ENCODE measurements around the gene RTKN2. TPM values are rescaled to one million over a fixed set of nuclear protein-coding genes. Genes with fewer than 3 reads are reported as not detected.

RTKN2 gene
- total and polyA plus RNA-seq, 2 experiments from 2014 or later, result 1.1 to 4.4 TPM

DNA sequence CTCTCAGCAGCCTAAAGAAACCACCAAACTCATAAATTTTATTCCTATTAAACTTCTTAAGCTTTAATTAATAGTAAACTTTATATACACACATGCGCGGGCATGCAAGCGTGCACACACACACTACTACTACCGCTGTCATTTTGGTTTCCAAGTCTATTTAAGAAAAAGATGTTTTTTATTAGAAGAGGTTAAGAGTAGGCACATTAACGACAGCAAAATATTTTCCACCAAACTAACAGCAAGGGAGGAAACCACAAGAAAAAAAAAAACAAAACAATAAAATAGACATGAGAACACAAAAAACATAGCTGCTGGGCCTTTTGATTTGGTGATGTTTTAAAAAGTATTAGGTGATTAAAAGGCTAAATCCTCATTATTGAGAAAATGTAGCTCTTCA, 28.6 kb downstream of the RTKN2 start:
- no peaks in the 10 kb centered on the region for H3K36me3 ChIP-seq
- H3K27ac ChIP-seq, result no peak overlapping the region
- no peaks in the 10 kb centered on the region for H3K27me3 ChIP-seq
- peaks cover 9% of the 10 kb centered on the region for H3K4me1 ChIP-seq (ENCODE audit: low read depth)
- peak in 1 of 2 donors; percentile 29 for DNase-seq (ENCODE audit: low read depth in 1 of 2, low spot score in 1 of 2)
- TF ChIP-seq, protein P1, sequence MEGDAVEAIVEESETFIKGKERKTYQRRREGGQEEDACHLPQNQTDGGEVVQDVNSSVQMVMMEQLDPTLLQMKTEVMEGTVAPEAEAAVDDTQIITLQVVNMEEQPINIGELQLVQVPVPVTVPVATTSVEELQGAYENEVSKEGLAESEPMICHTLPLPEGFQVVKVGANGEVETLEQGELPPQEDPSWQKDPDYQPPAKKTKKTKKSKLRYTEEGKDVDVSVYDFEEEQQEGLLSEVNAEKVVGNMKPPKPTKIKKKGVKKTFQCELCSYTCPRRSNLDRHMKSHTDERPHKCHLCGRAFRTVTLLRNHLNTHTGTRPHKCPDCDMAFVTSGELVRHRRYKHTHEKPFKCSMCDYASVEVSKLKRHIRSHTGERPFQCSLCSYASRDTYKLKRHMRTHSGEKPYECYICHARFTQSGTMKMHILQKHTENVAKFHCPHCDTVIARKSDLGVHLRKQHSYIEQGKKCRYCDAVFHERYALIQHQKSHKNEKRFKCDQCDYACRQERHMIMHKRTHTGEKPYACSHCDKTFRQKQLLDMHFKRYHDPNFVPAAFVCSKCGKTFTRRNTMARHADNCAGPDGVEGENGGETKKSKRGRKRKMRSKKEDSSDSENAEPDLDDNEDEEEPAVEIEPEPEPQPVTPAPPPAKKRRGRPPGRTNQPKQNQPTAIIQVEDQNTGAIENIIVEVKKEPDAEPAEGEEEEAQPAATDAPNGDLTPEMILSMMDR (IDR thresholded peaks at IDR 0.05; ENCODE audit: low read depth, low read length), result no peak
- H3K4me3 ChIP-seq, result no peak overlapping the region
- no peaks in the 10 kb centered on the region for H3K9me3 ChIP-seq (ENCODE audit: low read depth)

DNA sequence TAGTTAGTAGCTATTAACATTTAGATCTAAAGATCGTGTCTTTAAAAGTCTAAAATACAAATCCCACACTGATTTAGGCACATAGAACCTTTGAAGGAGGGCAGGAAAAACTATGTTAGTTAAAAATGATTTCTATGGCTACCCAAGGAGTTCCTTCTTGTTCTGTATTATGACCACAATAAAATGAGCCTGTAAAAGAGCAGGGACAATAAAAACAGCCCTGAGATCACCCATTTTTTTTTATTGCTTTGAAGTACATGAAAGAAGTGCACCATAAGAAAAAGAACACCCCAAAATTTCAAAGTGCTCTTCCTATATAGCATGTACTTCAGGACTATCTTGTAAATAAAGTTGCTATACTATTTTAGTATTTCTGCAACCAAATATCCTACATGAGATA, 29.8 kb downstream of the RTKN2 start:
- Histone ChIP-seq H3K27ac (no peak overlapping the region), H3K4me1 (ENCODE audit: low read depth) (peaks cover 9% of the 10 kb centered on the region), H3K36me3 (no peaks in the 10 kb centered on the region), H3K27me3 (no peaks in the 10 kb centered on the region), H3K9me3 (ENCODE audit: low read depth) (no peaks in the 10 kb centered on the region), H3K4me3 (no peak overlapping the region)
- TF ChIP-seq, protein P1 (IDR thresholded peaks at IDR 0.05; ENCODE audit: low read depth, low read length), result no peak
- no peak for DNase-seq (ENCODE audit: low read depth in 1 of 2, low spot score in 1 of 2)

DNA sequence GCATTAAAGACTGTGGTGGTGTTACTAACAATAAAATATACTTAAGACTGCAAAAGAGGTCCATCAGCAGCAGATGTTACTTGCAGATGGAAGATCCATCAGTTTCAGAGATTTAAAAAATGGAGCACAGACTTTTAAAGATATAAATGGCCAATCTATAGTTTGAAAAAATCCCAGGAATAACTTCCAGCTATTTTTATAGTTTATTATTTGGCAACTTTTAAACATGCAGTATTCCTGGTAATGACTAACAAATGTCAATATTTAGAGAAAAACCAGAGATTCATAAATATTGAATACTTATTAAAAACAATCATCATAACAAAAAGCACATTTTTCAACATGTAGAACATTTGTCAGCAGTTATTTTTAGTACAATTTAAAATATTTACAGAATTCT, 30.7 kb downstream of the RTKN2 start:
- no peak overlapping the region for H3K27ac ChIP-seq
- TF ChIP-seq, protein P1 (IDR thresholded peaks at IDR 0.05; ENCODE audit: low read depth, low read length), result no peak
- peaks cover 9% of the 10 kb centered on the region for H3K4me1 ChIP-seq (ENCODE audit: low read depth)
- no peaks in the 10 kb centered on the region for H3K36me3 ChIP-seq
- H3K4me3 ChIP-seq, result no peak overlapping the region
- DNase-seq (ENCODE audit: low read depth in 1 of 2, low spot score in 1 of 2), result no peak
- H3K27me3 ChIP-seq, result no peaks in the 10 kb centered on the region
- H3K9me3 ChIP-seq (ENCODE audit: low read depth), result no peaks in the 10 kb centered on the region

DNA sequence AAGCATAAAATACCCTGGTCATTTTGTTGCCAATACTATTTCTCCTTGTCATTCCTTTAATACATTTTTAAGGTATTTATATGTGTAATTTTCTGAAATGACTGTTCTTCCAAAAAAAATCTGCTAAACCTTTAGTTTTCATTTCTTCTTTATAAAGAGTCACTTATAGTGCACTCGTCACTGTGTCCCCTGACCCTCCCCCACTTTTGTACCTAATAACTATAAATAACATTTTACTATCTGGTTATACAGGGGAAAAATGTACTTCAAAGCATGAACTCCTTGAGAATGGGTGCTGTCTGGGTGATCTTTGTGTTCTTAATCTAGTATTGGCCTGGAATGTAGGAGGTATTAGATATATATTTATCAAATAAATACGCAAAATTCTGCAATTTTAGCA, 31.1 kb downstream of the RTKN2 start:
- Histone ChIP-seq H3K36me3 (no peaks in the 10 kb centered on the region), H3K4me1 (ENCODE audit: low read depth) (peaks cover 9% of the 10 kb centered on the region), H3K4me3 (no peak overlapping the region), H3K27me3 (no peaks in the 10 kb centered on the region), H3K9me3 (ENCODE audit: low read depth) (no peaks in the 10 kb centered on the region), H3K27ac (no peak overlapping the region)
- DNase-seq (ENCODE audit: low read depth in 1 of 2, low spot score in 1 of 2), result peak in 1 of 2 donors; percentile 8
- TF ChIP-seq, protein P1 (IDR thresholded peaks at IDR 0.05; ENCODE audit: low read depth, low read length), result no peak

DNA sequence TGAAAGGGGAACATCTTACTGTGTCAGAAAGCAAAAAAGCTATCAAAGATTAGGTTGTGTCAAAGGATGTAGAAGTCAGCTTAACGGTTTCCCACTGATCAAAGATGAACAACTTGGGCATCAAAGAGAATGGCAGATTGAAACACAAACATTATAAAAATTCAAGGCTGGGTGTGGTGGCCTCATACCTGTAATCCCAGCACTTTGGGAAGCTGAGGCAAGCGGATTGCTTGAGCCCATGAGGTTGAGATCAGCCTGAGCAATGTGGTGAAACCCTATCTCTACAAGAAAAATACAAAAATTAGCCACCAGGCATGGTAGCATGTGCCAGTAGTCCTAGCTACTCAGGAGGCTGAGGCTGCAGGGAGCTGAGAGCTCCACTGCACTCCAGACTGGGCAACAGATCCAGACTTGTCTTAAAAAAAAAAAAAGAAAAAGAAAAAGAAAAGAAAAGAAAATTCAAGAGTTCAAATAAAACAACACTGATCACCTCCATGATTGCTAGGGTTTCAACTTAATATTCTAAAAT, 34.5 kb downstream of the RTKN2 start:
- Histone ChIP-seq H3K27me3 (no peaks in the 10 kb centered on the region), H3K27ac (no peak overlapping the region), H3K4me1 (ENCODE audit: low read depth) (peaks cover 9% of the 10 kb centered on the region), H3K9me3 (ENCODE audit: low read depth) (no peaks in the 10 kb centered on the region), H3K4me3 (no peak overlapping the region), H3K36me3 (no peaks in the 10 kb centered on the region)
- DNase-seq (ENCODE audit: low read depth in 1 of 2, low spot score in 1 of 2), result no peak
- TF ChIP-seq, protein P1 (IDR thresholded peaks at IDR 0.05; ENCODE audit: low read depth, low read length), result no peak

All from cardiac muscle cell (in vitro differentiated cells and primary cell).